Stomach smooth muscle (tissue), 2 donors: ENCODE data around the gene STIM1.

ENCODE experiments used
- H3K27ac ChIP-seq: one replicate; pipeline ENCODE4 v1.7.0; 2013; ENCODE audit warnings: mild to moderate bottlenecking, low read length, inconsistent platforms
- H3K27me3 ChIP-seq, 2 donors: one replicate each; pipeline ENCODE4 v1.7.0; 2013; ENCODE audit warnings: low read length in 2 of 2; ENCODE audit not compliant: insufficient read depth in 2 of 2, control insufficient read depth in 1 of 2
- H3K36me3 ChIP-seq, 2 donors: one replicate each; pipeline ENCODE4 v1.7.0; 2013; ENCODE audit warnings: low read length in 2 of 2; ENCODE audit not compliant: control insufficient read depth in 2 of 2, insufficient read depth in 2 of 2
- H3K4me1 ChIP-seq: one replicate; pipeline ENCODE4 v1.7.0; 2013; ENCODE audit warnings: low read length; ENCODE audit not compliant: control insufficient read depth, insufficient read depth
- H3K4me3 ChIP-seq, 2 donors: one replicate each; pipeline ENCODE4 v1.7.0; 2013; ENCODE audit warnings: low read length in 2 of 2
- H3K9ac ChIP-seq, 2 donors: one replicate each; pipeline ENCODE4 v1.7.0; 2013; ENCODE audit warnings: low read length in 2 of 2, mild to moderate bottlenecking in 1 of 2
- H3K9me3 ChIP-seq, 2 donors: one replicate each; pipeline ENCODE4 v1.7.0; 2013; ENCODE audit warnings: low read length in 2 of 2; ENCODE audit not compliant: control insufficient read depth in 2 of 2
- donor health status: healthy.
- donor health status: Pancreatic carcinoma.

STIM1 gene

DNA sequence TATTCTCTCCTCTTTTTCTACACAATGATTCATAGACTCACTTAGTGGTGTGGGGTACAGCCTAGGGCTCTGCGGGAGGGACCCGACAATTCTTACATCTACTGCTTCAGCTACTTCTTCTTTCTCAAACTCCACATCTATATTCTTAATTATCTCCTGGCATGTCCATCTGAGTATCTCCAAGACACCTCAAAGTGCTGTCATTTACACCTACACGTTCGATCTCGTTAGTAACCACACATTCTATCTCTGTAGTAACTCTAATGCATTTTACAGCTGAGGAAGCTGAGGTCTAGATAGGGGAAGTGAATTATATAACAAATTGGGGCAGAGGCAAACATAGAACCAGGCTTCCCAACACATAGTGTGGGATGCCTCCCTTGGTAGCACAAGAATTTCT lies 211.4 kb downstream of the STIM1 start:
- Histone ChIP-seq H3K27me3 (no peaks in the 10 kb centered on the region), H3K36me3 (no peaks in the 10 kb centered on the region), H3K4me1 (peaks cover 22% of the 10 kb centered on the region), H3K27ac (no peak overlapping the region), H3K9ac (no peak overlapping the region), H3K9me3 (no peaks in the 10 kb centered on the region), H3K4me3 (no peak overlapping the region)

DNA sequence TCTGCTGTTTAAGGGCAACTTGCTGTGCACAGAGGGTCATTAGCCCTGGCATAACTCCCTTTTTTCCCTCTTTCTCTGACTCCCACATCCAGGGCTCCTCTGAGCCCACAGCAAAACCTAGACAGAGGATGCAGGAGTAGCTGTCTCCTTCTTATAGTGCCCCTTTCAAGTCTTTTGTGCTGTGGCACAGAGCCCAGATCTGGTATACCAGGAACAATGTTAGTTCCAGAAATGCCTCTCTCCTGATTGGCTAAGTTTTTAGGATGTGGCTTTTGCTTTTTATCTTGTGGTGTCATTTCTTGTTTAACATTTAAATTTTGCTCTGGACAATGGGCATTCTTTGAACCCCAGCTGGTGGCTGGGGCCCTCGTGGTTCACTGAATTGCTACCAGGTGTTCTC lies 213.5 kb downstream of the STIM1 start:
- no peak overlapping the region for H3K4me3 ChIP-seq
- H3K27me3 ChIP-seq, result no peaks in the 10 kb centered on the region
- no peak overlapping the region for H3K27ac ChIP-seq
- H3K36me3 ChIP-seq, result peaks cover 0 to 3% of the 10 kb centered on the region in 2 donors
- H3K9me3 ChIP-seq, result no peaks in the 10 kb centered on the region
- H3K4me1 ChIP-seq, result peaks cover 27% of the 10 kb centered on the region
- H3K9ac ChIP-seq, result no peak overlapping the region

DNA sequence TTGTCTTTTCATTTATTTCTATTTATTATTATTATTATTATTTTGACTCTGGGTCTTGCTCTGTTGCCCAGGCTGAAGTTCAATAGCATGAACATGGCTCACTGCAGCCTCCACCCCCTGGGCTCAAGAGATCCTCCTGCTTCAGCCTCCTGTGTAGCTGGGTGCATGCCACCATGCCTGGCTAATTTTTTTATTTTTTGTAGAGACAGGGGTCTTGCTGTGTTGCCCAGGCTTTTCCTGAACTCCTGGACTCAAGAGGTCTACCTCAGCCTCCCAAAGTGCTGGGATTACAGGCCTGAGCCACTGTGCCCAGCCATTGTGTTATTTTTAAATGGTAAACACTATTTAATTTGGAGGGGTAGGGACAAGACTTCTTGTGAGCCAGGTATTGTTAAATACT lies 215.9 kb downstream of the STIM1 start:
- Histone ChIP-seq H3K36me3 (peaks cover 0 to 7% of the 10 kb centered on the region in 2 donors), H3K4me1 (peaks cover 17% of the 10 kb centered on the region), H3K27me3 (no peaks in the 10 kb centered on the region), H3K27ac (no peak overlapping the region), H3K4me3 (no peak overlapping the region), H3K9ac (no peak overlapping the region), H3K9me3 (no peaks in the 10 kb centered on the region)

DNA sequence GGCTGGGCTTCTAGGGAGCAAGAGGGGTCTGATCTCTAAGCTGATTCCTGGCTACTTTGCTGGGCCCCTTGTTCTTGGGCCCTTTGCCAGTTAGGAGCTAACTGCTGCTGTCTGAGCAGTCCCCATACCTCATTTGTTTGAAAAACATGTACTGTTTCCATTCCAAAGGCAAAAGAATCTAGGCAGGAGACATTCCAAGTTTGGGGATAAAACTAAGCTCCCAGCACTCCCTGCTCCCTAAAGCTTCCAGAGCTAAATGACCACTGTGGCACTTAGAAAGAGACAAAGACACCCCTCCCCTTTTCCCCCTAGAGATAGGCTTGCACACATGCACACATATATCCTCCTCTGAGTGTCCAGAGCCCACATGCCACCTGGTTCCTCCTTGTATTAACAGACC lies 216.4 kb downstream of the STIM1 start:
- Histone ChIP-seq H3K9ac (peak overlapping the region in 1 of 2 donors; percentile 29), H3K27me3 (no peaks in the 10 kb centered on the region), H3K4me1 (peaks cover 17% of the 10 kb centered on the region), H3K4me3 (no peak overlapping the region), H3K27ac (no peak overlapping the region), H3K9me3 (no peaks in the 10 kb centered on the region), H3K36me3 (peaks cover 0 to 7% of the 10 kb centered on the region in 2 donors)

DNA sequence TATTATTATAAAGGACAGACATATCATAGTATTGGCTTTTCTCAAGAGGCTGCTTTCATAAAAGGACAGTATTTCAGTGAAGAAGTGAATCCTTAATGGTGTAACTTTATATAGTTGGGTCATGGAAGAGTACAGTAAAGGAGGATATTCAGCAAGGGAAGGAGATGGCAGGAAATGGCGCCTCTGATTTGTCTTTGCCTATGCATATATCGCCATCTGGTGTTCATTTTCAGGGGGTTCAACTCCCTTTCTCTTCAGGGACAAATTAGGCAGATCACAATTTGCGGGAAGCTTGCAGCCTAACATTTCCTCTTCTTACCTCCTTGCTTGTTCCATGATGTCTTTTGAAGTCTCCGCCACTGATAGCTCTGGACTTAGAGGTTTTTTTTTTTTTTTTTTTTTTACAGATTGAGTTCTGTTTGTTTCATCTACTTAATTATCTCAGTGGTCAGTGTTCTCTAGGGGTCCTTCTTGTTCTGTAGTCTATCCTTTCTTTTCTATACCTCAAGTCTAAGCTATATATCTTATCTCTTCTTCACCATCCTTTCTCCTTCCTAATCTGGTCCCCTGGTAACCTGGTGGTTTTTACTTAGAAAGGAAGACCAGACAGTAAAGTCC lies 217.3 kb downstream of the STIM1 start:
- Histone ChIP-seq H3K9ac (no peak overlapping the region), H3K27me3 (no peaks in the 10 kb centered on the region), H3K4me3 (no peak overlapping the region), H3K27ac (no peak overlapping the region), H3K9me3 (no peaks in the 10 kb centered on the region), H3K4me1 (peaks cover 17% of the 10 kb centered on the region), H3K36me3 (peaks cover 0 to 7% of the 10 kb centered on the region in 2 donors)

DNA sequence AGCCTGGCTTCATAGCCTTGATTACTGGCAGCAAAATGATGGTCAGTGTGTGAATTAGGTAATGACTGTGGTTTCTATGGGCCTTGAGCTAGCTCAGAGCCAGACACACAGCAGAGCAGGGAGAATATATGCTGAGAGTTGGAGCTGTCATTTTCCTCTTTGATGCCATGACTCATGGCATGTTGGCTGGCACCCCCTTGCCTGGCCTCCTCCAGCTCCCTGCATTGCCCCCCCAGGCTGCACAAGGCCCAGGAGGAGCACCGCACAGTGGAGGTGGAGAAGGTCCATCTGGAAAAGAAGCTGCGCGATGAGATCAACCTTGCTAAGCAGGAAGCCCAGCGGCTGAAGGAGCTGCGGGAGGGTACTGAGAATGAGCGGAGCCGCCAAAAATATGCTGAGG lies 218.8 kb downstream of the STIM1 start:
- Histone ChIP-seq H3K4me1 (peaks cover 13% of the 10 kb centered on the region), H3K4me3 (no peak overlapping the region), H3K9ac (no peak overlapping the region), H3K27ac (no peak overlapping the region), H3K36me3 (peaks cover 0 to 7% of the 10 kb centered on the region in 2 donors), H3K27me3 (no peaks in the 10 kb centered on the region), H3K9me3 (no peaks in the 10 kb centered on the region)

DNA sequence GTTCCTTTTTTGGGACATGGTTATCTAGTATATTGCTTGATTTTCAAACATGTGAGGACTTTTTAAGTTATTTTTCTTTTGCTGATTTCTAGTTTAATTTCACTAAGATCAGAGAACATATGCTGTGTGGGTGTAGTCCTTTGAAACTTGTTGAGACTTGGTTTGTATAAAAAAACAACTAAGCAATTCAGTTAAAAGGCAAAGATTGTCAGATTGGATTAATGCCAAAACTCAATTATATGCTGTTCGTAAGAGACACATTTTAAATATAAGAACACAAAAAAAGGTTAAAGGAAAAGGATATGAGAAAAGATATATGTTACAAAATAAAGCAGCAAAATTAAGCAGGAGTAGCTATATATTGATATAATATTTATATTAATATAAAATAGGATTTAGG lies 221.3 kb downstream of the STIM1 start:
- Histone ChIP-seq H3K27ac (no peak overlapping the region), H3K4me1 (peaks cover 7% of the 10 kb centered on the region), H3K9ac (no peak overlapping the region), H3K9me3 (no peaks in the 10 kb centered on the region), H3K4me3 (no peak overlapping the region), H3K36me3 (peaks cover 0 to 13% of the 10 kb centered on the region in 2 donors), H3K27me3 (no peaks in the 10 kb centered on the region)

DNA sequence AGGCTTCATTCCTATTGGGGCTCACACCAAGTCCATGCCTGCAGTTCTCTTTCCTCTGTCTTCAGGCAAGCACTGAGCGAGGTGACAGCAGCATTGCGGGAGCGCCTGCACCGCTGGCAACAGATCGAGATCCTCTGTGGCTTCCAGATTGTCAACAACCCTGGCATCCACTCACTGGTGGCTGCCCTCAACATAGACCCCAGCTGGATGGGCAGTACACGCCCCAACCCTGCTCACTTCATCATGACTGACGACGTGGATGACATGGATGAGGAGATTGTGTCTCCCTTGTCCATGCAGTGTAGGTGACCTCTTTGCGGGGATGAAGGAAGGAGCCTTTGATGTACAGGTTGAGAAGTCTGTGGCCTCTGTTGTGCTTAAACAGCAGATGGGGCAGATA lies 227.7 kb downstream of the STIM1 start:
- no peaks in the 10 kb centered on the region for H3K9me3 ChIP-seq
- no peak overlapping the region for H3K27ac ChIP-seq
- no peaks in the 10 kb centered on the region for H3K27me3 ChIP-seq
- no peak overlapping the region for H3K4me3 ChIP-seq
- H3K9ac ChIP-seq, result no peak overlapping the region
- H3K4me1 ChIP-seq, result no peaks in the 10 kb centered on the region
- H3K36me3 ChIP-seq, result peaks cover 24 to 44% of the 10 kb centered on the region in 2 donors

DNA sequence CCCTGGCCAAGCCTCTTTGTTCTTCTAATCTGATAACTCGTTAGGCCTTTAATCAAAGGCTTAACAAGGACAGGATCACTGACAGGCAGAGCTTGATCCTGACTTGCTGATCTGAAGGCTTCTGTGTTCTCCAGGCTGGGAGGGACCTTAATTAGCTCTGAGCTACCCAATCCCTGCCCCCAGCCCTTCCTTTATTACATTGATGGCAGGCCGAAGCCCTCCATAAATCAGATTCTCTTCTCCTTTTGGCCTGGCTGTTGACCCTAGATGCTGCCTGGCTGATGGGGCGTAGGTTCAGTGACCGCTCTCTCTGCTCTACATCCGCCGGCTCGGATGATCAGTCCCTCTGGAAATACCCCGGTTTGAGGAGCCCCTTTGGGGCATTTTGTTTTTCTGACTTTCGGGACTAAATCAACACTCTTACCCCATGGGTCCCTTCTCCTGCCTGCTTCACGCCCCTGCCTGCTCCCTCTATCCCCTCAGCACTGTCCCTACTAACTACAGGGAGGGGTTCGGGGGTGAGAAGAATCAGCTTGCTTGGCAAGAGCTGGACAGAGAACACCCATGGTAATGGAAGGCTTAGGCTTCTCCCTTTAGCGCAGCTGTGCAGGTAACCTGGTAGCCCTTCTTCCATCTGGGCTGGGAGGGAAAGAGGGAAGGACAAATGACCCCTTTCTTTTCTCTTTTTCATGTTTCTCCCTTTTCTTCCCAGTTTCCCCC lies 229.1 kb downstream of the STIM1 start:
- no peaks in the 10 kb centered on the region for H3K9me3 ChIP-seq
- H3K27ac ChIP-seq, result no peak overlapping the region
- peaks cover 27 to 48% of the 10 kb centered on the region in 2 donors for H3K36me3 ChIP-seq
- no peaks in the 10 kb centered on the region for H3K27me3 ChIP-seq
- H3K4me1 ChIP-seq, result no peaks in the 10 kb centered on the region
- H3K9ac ChIP-seq, result no peak overlapping the region
- H3K4me3 ChIP-seq, result no peak overlapping the region

DNA sequence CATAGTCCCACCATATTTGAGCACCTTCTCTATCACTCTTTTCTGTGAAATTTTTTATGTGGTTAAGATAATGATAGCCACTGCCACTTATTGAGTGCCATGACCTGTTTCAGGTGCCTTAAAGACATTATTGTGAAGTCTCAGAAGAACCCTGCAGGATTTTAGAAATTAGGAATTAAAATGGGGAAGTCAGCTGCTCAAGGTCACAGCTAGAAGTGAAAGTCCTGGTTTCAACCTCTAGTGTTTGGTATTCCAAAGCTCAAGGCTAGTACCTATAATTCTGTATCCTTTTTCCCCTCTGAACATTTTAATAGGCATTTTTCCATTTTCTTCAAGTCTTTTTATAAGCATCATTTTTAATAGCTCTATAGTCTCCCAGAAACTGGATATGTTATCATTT lies 230.1 kb downstream of the STIM1 start:
- Histone ChIP-seq H3K9me3 (no peaks in the 10 kb centered on the region), H3K4me3 (no peak overlapping the region), H3K4me1 (no peaks in the 10 kb centered on the region), H3K27ac (no peak overlapping the region), H3K27me3 (no peaks in the 10 kb centered on the region), H3K36me3 (peaks cover 29 to 50% of the 10 kb centered on the region in 2 donors), H3K9ac (no peak overlapping the region)
